Vagina (tissue), 2 donors: ENCODE data around the gene COL10A1.

ENCODE experiments used
- POLR2A ChIP-seq, 2 donors: fragments of 450-650 bp; IDR thresholded peaks; one replicate each; pipeline ENCODE4 v1.6.1; 2017; ENCODE audit warnings: antibody characterized with exemption in 2 of 2, mild to moderate bottlenecking in 2 of 2, moderate library complexity in 2 of 2
- POLR2AphosphoS5 ChIP-seq, 2 donors: sonication (generic); formaldehyde crosslinking; IDR thresholded peaks; one replicate each; pipeline ENCODE4 v1.9.0; 2017; ENCODE audit warnings: antibody characterized with exemption in 2 of 2, mild to moderate bottlenecking in 2 of 2, low read depth in 1 of 2; ENCODE audit not compliant: insufficient read depth in 1 of 2
- TF ChIP-seq, protein P1 (sequence below), 3 experiments: fragments of 450-650 bp in 2 of 3; fragments of 200-600 bp in 1 of 3; sonication (generic) in 1 of 3; IDR thresholded peaks; one replicate each; pipeline ENCODE4 v1.5.1; 2017 to 2019; ENCODE audit warnings: antibody characterized with exemption in 3 of 3, mild to moderate bottlenecking in 2 of 3, moderate library complexity in 2 of 3

DNA sequence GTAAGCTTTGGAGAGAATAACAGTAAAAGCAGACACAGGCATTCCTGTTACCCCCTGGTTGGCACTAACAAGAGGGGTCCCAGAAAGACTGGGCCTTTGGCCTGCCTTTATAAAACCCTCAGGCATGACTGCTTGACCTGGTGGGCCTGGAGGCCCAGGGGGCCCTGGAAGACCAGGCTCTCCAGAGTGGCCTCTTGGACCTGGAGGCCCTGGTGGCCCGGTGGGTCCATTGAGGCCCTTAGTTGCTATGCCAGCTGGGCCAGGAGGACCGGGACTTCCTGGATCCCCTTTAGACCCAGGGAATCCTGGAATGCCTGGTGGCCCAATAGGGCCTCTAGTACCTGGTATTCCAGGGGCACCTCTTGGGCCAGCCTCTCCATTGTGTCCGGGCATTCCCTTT lies 5.5 kb downstream of the COL10A1 start:
- TF ChIP-seq, protein P1, sequence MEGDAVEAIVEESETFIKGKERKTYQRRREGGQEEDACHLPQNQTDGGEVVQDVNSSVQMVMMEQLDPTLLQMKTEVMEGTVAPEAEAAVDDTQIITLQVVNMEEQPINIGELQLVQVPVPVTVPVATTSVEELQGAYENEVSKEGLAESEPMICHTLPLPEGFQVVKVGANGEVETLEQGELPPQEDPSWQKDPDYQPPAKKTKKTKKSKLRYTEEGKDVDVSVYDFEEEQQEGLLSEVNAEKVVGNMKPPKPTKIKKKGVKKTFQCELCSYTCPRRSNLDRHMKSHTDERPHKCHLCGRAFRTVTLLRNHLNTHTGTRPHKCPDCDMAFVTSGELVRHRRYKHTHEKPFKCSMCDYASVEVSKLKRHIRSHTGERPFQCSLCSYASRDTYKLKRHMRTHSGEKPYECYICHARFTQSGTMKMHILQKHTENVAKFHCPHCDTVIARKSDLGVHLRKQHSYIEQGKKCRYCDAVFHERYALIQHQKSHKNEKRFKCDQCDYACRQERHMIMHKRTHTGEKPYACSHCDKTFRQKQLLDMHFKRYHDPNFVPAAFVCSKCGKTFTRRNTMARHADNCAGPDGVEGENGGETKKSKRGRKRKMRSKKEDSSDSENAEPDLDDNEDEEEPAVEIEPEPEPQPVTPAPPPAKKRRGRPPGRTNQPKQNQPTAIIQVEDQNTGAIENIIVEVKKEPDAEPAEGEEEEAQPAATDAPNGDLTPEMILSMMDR (IDR thresholded peaks at IDR 0.05), result no peak
- TF ChIP-seq POLR2AphosphoS5 (IDR thresholded peaks at IDR 0.05; ENCODE audit: insufficient read depth in 1 of 2, low read depth in 1 of 2) (no peak), POLR2A (IDR thresholded peaks at IDR 0.05) (no peak)
